ENCODE data around the gene ARHGEF12. TPM values are rescaled to one million over a fixed set of nuclear protein-coding genes. Genes with fewer than 3 reads are reported as not detected.

The ARHGEF12 gene, protein sequence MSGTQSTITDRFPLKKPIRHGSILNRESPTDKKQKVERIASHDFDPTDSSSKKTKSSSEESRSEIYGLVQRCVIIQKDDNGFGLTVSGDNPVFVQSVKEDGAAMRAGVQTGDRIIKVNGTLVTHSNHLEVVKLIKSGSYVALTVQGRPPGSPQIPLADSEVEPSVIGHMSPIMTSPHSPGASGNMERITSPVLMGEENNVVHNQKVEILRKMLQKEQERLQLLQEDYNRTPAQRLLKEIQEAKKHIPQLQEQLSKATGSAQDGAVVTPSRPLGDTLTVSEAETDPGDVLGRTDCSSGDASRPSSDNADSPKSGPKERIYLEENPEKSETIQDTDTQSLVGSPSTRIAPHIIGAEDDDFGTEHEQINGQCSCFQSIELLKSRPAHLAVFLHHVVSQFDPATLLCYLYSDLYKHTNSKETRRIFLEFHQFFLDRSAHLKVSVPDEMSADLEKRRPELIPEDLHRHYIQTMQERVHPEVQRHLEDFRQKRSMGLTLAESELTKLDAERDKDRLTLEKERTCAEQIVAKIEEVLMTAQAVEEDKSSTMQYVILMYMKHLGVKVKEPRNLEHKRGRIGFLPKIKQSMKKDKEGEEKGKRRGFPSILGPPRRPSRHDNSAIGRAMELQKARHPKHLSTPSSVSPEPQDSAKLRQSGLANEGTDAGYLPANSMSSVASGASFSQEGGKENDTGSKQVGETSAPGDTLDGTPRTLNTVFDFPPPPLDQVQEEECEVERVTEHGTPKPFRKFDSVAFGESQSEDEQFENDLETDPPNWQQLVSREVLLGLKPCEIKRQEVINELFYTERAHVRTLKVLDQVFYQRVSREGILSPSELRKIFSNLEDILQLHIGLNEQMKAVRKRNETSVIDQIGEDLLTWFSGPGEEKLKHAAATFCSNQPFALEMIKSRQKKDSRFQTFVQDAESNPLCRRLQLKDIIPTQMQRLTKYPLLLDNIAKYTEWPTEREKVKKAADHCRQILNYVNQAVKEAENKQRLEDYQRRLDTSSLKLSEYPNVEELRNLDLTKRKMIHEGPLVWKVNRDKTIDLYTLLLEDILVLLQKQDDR (N-terminal part only)
- total RNA-seq (10 to 100 TPM; 30.1 to 31.0 TPM), polyA plus RNA-seq (4.6 TPM)

DNA sequence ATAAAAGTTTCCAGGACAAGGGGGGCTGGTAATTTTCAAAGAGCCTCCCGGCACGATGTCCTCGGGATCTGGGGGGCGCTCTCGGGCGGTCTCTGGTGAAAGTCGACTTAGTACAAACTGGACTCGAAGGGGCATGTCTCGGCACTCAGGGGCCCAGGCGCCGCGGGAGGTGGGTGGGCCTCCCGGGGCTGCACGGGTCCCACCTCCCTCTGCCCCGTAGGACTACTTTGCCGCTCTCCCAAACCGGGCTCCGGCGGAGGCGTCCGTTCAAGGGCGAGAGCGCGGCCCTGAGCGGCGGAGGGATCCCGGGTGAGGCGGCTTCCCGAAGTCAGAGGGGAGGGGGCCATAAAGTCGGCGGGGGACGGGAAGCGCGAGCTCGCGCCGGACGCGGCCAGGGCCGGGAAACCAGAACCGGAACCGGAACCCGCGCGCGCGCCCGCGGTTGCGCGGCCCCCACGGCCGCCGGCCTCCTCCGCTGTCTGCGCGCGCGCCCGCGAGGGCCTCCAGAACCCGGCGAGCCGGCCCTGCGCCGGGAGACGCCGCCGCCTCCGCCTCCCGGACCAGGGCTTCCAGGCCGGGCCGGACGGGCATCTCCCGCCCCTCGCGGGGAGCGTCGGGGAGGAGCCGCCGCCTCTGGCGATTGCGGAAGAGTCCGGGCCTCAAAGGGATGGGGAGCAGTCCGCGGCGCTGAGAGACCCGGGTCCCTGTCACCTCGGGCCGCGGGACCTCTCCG is at the start of gene ARHGEF12:
TSS of gene ARHGEF12 (plus strand) at position 506 of the 733 bp plus-strand sequence. CDS start 831 bp downstream, outside the sequence.
- peak; percentile 43 to 79 (median 60) for DNase-seq
- Histone ChIP-seq H3K4me1 (ENCODE audit: insufficient read depth, low read length) (peaks cover 25% of the 10 kb centered on the region), H3K27ac (ENCODE audit: low read depth, low read length) (peak within 1 kb of the TSS; percentile 64), H3K4me3 (ENCODE audit: low read length) (peak within 1 kb of the TSS; percentile 78), H3K27me3 (ENCODE audit: insufficient read depth, low read length, poor library complexity, severe bottlenecking) (peaks cover 24% of the 10 kb centered on the region), H3K9me3 (ENCODE audit: low read length) (no peaks in the 10 kb centered on the region), H3K36me3 (ENCODE audit: insufficient read depth, low read length) (no peaks in the 10 kb centered on the region)
- H3K27ac Mint-ChIP-seq = peak within 1 kb of the TSS in 7 of 8 donors; percentile 31 to 94 (median 78)
- peaks cover 0 to 4% (median 3%) of the 10 kb centered on the region in 3 donors for H3K36me3 Mint-ChIP-seq
- peaks cover 26 to 47% (median 43%) of the 10 kb centered on the region in 3 donors for H3K4me1 Mint-ChIP-seq
- peak within 1 kb of the TSS; percentile 90 to 95 (median 92) for H3K4me3 Mint-ChIP-seq
- peaks cover 0 to 3% (median 0%) of the 10 kb centered on the region in 5 donors for H3K9me3 Mint-ChIP-seq
- peaks cover 16 to 46% of the 10 kb centered on the region in 2 donors for H3K27me3 Mint-ChIP-seq
- POLR2A ChIA-PET = interaction anchor here (1.4 to 1.6 kb wide), 2 partner anchors 122 to 349 kb away, joined by 5 read pairs; no protein-coding TSS in a partner anchor
- CTCF ChIA-PET = interaction anchor here (0.8 to 5.1 kb wide), 6 partner anchors 9 to 349 kb away, joined by 3 to 46 read pairs (median 6); no protein-coding TSS in a partner anchor

DNA sequence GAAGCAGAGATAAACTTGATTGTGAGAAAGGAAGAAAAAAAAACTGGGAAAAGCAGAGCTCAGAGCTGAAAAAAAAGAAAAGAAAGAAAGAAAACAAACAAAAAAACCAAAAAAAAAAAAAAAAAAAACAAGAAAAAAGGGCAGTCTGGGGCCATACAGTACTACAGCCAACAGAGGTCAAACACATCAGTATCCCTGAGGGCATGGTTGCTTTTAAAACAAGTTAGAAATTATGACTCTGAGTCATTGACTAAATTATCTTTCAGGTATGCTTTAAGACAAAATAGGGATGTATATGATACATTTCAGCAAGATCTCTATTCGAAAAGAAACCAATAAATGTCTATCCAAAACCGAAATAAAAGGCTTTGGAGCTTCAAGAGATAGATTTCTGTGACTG is 48.2 kb upstream of the ARHGEF12 start:
- H3K27ac Mint-ChIP-seq = no peak overlapping the region
- ChIA-PET CTCF (interaction anchor here (2.4 kb wide), 1 partner anchor 15 kb away, joined by 9 read pairs; no protein-coding TSS in a partner anchor), POLR2A (no interaction called here)
- Histone ChIP-seq H3K4me1 (ENCODE audit: insufficient read depth, low read length) (no peaks in the 10 kb centered on the region), H3K4me3 (ENCODE audit: low read length) (no peak overlapping the region), H3K27ac (ENCODE audit: low read depth, low read length) (no peak overlapping the region), H3K36me3 (ENCODE audit: insufficient read depth, low read length) (no peaks in the 10 kb centered on the region), H3K27me3 (ENCODE audit: insufficient read depth, low read length, poor library complexity, severe bottlenecking) (no peaks in the 10 kb centered on the region), H3K9me3 (ENCODE audit: low read length) (no peaks in the 10 kb centered on the region)
- no peaks in the 10 kb centered on the region for H3K9me3 Mint-ChIP-seq
- no peak overlapping the region for H3K4me3 Mint-ChIP-seq
- peaks cover 9 to 37% of the 10 kb centered on the region in 2 donors for H3K27me3 Mint-ChIP-seq
- H3K36me3 Mint-ChIP-seq = no peaks in the 10 kb centered on the region
- H3K4me1 Mint-ChIP-seq = peaks cover 0 to 2% (median 0%) of the 10 kb centered on the region in 3 donors
- no peak for DNase-seq

DNA sequence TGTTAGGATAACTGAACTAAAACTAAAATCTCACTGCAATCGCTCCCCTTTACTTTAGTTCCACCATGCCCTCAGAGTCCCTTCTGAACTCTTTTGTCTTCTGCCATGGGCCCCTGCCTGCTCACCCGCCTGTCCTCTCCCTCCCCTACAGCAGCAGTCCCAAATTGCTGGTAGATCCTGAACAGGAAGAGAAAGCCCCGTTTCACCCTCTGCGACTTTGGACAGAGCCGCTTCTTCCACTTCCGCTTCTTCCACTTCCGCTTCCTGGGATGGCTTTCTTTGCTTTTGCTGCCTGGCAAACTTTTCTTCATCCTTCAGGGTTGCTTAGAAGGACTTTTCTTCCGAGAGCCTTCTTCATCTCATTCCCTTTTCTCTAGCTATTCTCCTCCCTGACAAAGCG is 46.8 kb upstream of the ARHGEF12 start:
- ChIA-PET POLR2A (no interaction called here), CTCF (no interaction called here)
- no peaks in the 10 kb centered on the region for H3K4me1 ChIP-seq (ENCODE audit: insufficient read depth, low read length)
- H3K27ac ChIP-seq (ENCODE audit: low read depth, low read length) = no peak overlapping the region
- peak overlapping the region in 1 of 7 donors; percentile 57 for H3K4me3 Mint-ChIP-seq
- H3K27me3 Mint-ChIP-seq = peaks cover 13 to 51% of the 10 kb centered on the region in 2 donors
- peaks cover 0 to 2% (median 0%) of the 10 kb centered on the region in 3 donors for H3K4me1 Mint-ChIP-seq
- H3K9me3 Mint-ChIP-seq = no peaks in the 10 kb centered on the region
- no peak for DNase-seq
- peaks cover 3% of the 10 kb centered on the region for H3K27me3 ChIP-seq (ENCODE audit: insufficient read depth, low read length, poor library complexity, severe bottlenecking)
- H3K9me3 ChIP-seq (ENCODE audit: low read length) = no peaks in the 10 kb centered on the region
- H3K27ac Mint-ChIP-seq = no peak overlapping the region
- no peaks in the 10 kb centered on the region for H3K36me3 Mint-ChIP-seq
- no peak overlapping the region for H3K4me3 ChIP-seq (ENCODE audit: low read length)
- no peaks in the 10 kb centered on the region for H3K36me3 ChIP-seq (ENCODE audit: insufficient read depth, low read length)

DNA sequence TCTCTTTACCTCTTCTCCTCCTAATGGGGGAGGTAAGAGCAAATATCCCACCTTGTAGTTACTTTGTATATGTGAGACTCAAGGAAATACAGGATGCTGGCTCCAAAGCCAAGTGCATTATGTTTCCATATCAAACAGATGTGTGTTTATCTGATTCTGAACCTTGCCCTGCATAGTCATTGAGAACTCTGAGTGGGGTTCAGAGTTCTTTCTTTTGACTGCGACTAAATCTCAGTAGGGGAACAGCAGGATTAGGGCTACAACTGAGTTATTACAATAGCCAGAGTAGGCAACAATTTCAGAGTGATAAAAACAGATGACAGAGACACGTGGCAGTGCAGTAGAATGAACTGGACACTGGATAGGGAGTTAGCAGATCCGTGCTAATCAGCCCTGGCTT is 45.3 kb upstream of the ARHGEF12 start:
- H3K4me3 ChIP-seq (ENCODE audit: low read length) = no peak overlapping the region
- no peaks in the 10 kb centered on the region for H3K9me3 Mint-ChIP-seq
- no peaks in the 10 kb centered on the region for H3K9me3 ChIP-seq (ENCODE audit: low read length)
- H3K4me1 Mint-ChIP-seq = peaks cover 0 to 2% (median 0%) of the 10 kb centered on the region in 3 donors
- no peak overlapping the region for H3K27ac ChIP-seq (ENCODE audit: low read depth, low read length)
- H3K27me3 ChIP-seq (ENCODE audit: insufficient read depth, low read length, poor library complexity, severe bottlenecking) = peaks cover 3% of the 10 kb centered on the region
- no peak for DNase-seq
- H3K4me1 ChIP-seq (ENCODE audit: insufficient read depth, low read length) = no peaks in the 10 kb centered on the region
- POLR2A ChIA-PET = no interaction called here
- H3K4me3 Mint-ChIP-seq = no peak overlapping the region
- H3K36me3 ChIP-seq (ENCODE audit: insufficient read depth, low read length) = no peaks in the 10 kb centered on the region
- no peak overlapping the region for H3K27ac Mint-ChIP-seq
- no peaks in the 10 kb centered on the region for H3K36me3 Mint-ChIP-seq
- CTCF ChIA-PET = interaction anchor here (3.8 kb wide), 1 partner anchor 12 kb away, joined by 11 read pairs; no protein-coding TSS in a partner anchor
- H3K27me3 Mint-ChIP-seq = peaks cover 6 to 63% of the 10 kb centered on the region in 2 donors

DNA sequence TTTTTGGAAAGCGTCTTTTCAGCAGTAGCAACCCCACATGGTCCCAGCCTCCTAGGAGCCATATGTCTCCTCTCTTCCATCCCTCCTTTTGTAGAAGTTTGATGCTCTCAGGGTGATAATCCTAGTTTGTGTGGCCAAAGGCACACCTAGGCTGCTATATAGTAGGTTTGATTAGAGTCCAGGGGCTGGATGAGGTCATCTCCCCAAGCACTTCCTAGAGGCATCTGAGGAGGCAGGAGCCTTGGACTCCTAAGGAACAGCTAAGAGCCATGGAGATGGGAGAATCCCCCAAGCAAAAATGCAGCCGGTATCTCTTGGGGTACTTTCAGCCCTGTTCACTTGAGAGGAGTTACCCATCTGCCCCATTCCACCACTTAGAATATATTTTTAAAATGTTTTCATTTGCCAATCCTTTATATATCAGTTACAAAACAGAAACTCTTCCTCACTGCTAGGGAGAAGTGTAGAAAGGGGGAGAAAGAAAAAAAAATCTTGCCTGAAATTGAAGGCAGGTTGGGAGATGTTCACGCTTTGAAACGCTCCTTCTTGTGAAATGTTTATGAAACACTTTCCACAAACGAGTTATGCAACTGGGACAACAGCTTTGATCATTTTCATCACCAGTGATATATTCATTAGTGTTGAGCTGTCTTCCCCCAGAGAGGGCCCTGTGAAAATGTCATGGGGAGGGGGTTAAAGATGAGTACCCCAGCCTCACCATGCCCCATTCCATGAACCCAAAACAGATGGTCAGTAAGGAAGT is 43.0 kb upstream of the ARHGEF12 start:
- no peaks in the 10 kb centered on the region for H3K9me3 Mint-ChIP-seq
- Histone ChIP-seq H3K4me3 (ENCODE audit: low read length) (no peak overlapping the region), H3K27ac (ENCODE audit: low read depth, low read length) (no peak overlapping the region), H3K9me3 (ENCODE audit: low read length) (no peaks in the 10 kb centered on the region), H3K4me1 (ENCODE audit: insufficient read depth, low read length) (no peaks in the 10 kb centered on the region), H3K36me3 (ENCODE audit: insufficient read depth, low read length) (no peaks in the 10 kb centered on the region), H3K27me3 (ENCODE audit: insufficient read depth, low read length, poor library complexity, severe bottlenecking) (peaks cover 3% of the 10 kb centered on the region)
- H3K4me1 Mint-ChIP-seq = peaks cover 0 to 2% (median 0%) of the 10 kb centered on the region in 3 donors
- H3K36me3 Mint-ChIP-seq = no peaks in the 10 kb centered on the region
- CTCF ChIA-PET = interaction anchor here (1.9 to 3.8 kb wide), 2 partner anchors 9 to 10 kb away, joined by 7 to 11 read pairs; no protein-coding TSS in a partner anchor
- POLR2A ChIA-PET = no interaction called here
- H3K4me3 Mint-ChIP-seq = no peak overlapping the region
- no peak overlapping the region for H3K27ac Mint-ChIP-seq
- no peak for DNase-seq
- peaks cover 6 to 71% of the 10 kb centered on the region in 2 donors for H3K27me3 Mint-ChIP-seq

DNA sequence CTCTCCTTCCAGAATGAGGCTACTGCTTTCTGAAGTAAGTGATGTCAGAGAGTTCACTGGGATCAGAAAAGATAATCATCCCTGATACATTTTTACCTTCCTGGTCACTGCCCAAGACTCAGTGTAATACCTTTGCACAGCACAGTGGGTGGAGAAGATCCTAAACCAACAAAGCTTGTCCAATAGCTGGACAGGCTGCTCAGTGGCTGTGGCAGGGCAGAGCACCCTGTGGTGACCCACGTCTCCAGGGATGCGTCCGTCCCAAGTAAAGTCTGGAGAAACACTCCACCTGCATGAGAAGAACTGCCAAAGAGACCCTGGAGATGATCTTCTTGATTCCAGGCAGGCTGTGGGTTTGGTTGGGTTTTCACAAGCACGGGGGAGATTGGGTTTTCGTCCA is 42.1 kb upstream of the ARHGEF12 start:
- H3K4me3 ChIP-seq (ENCODE audit: low read length) = no peak overlapping the region
- H3K27me3 ChIP-seq (ENCODE audit: insufficient read depth, low read length, poor library complexity, severe bottlenecking) = peaks cover 3% of the 10 kb centered on the region
- Mint-ChIP-seq H3K36me3 (no peaks in the 10 kb centered on the region), H3K27me3 (peaks cover 13 to 75% of the 10 kb centered on the region in 2 donors), H3K9me3 (no peaks in the 10 kb centered on the region), H3K4me1 (peaks cover 0 to 2% (median 0%) of the 10 kb centered on the region in 3 donors), H3K27ac (no peak overlapping the region), H3K4me3 (no peak overlapping the region)
- no peak for DNase-seq
- no peaks in the 10 kb centered on the region for H3K36me3 ChIP-seq (ENCODE audit: insufficient read depth, low read length)
- H3K27ac ChIP-seq (ENCODE audit: low read depth, low read length) = no peak overlapping the region
- POLR2A ChIA-PET = no interaction called here
- no peaks in the 10 kb centered on the region for H3K4me1 ChIP-seq (ENCODE audit: insufficient read depth, low read length)
- H3K9me3 ChIP-seq (ENCODE audit: low read length) = no peaks in the 10 kb centered on the region
- CTCF ChIA-PET = interaction anchor here (0.8 to 1.9 kb wide), 2 partner anchors 9 to 11 kb away, joined by 3 to 7 read pairs; no protein-coding TSS in a partner anchor

DNA sequence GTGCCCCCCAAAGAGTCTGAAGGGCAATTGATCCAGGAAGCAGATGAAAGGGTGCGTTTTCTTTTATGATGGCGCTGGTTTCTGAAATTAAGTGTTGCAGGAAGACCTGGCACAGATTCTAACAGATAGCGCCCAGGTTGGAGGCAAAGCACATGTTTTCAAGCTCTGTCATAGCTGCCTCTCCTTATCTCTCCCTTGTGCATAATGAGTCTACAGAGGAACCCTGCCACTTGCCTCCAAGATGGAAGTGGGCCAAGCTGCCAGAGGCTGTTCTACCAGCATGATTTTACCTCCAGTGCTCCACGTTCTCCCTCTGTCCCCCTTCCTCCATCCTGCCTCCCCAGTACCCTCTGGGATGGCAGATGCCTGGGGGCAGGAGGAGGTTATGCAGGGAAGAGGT is 41.1 kb upstream of the ARHGEF12 start:
- H3K27me3 ChIP-seq (ENCODE audit: insufficient read depth, low read length, poor library complexity, severe bottlenecking) = peaks cover 3% of the 10 kb centered on the region
- no peaks in the 10 kb centered on the region for H3K9me3 ChIP-seq (ENCODE audit: low read length)
- no peak overlapping the region for H3K27ac ChIP-seq (ENCODE audit: low read depth, low read length)
- Mint-ChIP-seq H3K36me3 (no peaks in the 10 kb centered on the region), H3K4me1 (no peaks in the 10 kb centered on the region), H3K9me3 (no peaks in the 10 kb centered on the region), H3K4me3 (no peak overlapping the region), H3K27ac (no peak overlapping the region), H3K27me3 (peaks cover 13 to 75% of the 10 kb centered on the region in 2 donors)
- no peak overlapping the region for H3K4me3 ChIP-seq (ENCODE audit: low read length)
- no peaks in the 10 kb centered on the region for H3K36me3 ChIP-seq (ENCODE audit: insufficient read depth, low read length)
- POLR2A ChIA-PET = no interaction called here
- CTCF ChIA-PET = interaction anchor here (1.9 kb wide), 1 partner anchor 8 kb away, joined by 7 read pairs; no protein-coding TSS in a partner anchor
- no peaks in the 10 kb centered on the region for H3K4me1 ChIP-seq (ENCODE audit: insufficient read depth, low read length)
- DNase-seq = no peak

All from CD8-positive, alpha-beta memory T cell (primary cell).